Neural cell (in vitro differentiated cells): Measurements from ENCODE around the gene SH3PXD2A. TPM values are rescaled to one million over a fixed set of nuclear protein-coding genes. Genes with fewer than 3 reads are reported as not detected.

Experiments
- H2AFZ ChIP-seq: fragments of 200-600, 300-800 bp; sonication (generic), shearing (Covaris generic); 2 replicates; pipeline ENCODE4 v1.6.0; 2014; ENCODE audit warnings: low read depth, mild to moderate bottlenecking, antibody characterized with exemption, low read length, moderate library complexity
- H3F3A ChIP-seq: fragments of 200-600 bp; shearing (Covaris generic); 2 replicates; pipeline ENCODE4 v1.6.1; 2016; ENCODE audit warnings: mild to moderate bottlenecking, moderate library complexity, mixed read lengths, antibody characterized with exemption, low read length; ENCODE audit not compliant: insufficient read depth, poor library complexity, severe bottlenecking
- H3K27ac ChIP-seq: fragments of 200-600, 300-800 bp; sonication (generic), shearing (Covaris generic); 2 replicates; pipeline ENCODE4 v1.5.1; 2014; ENCODE audit warnings: mild to moderate bottlenecking, low read length, moderate library complexity
- H3K27me3 ChIP-seq: fragments of 300-800, 200-600 bp; sonication (generic), shearing (Covaris generic); 2 replicates; pipeline ENCODE4 v1.6.0; 2014; ENCODE audit warnings: mild to moderate bottlenecking, low read depth, low read length, moderate library complexity; ENCODE audit not compliant: insufficient read depth
- H3K36me3 ChIP-seq: fragments of 300-800, 200-600 bp; sonication (generic), shearing (Covaris generic); 2 replicates; pipeline ENCODE4 v1.5.1; 2014; ENCODE audit warnings: mild to moderate bottlenecking, antibody characterized with exemption, low read length, moderate library complexity; ENCODE audit not compliant: insufficient read depth
- H3K4me2 ChIP-seq: fragments of 300-800, 200-600 bp; sonication (generic), shearing (Covaris generic); 2 replicates; pipeline ENCODE4 v1.6.0; 2014; ENCODE audit warnings: mild to moderate bottlenecking, low read length
- H3K4me3 ChIP-seq: fragments of 300-800, 200-600 bp; sonication (generic), shearing (Covaris generic); 2 replicates; pipeline ENCODE4 v1.5.1; 2014; ENCODE audit warnings: mild to moderate bottlenecking, low read length, moderate library complexity
- H3K79me2 ChIP-seq: fragments of 200-600 bp; shearing (Covaris generic); replicated peaks from 2 replicates; pipeline ENCODE4 v1.6.0; 2014; ENCODE audit warnings: mild to moderate bottlenecking, low read length, moderate library complexity; ENCODE audit not compliant: insufficient read depth
- H3K9ac ChIP-seq: fragments of 300-800, 200-600 bp; sonication (generic), shearing (Covaris generic); 2 replicates; pipeline ENCODE4 v1.6.1; 2016; ENCODE audit warnings: mild to moderate bottlenecking, low read length, mixed read lengths
- H3K9me2 ChIP-seq: fragments of 200-600 bp; shearing (Covaris generic); 2 replicates; pipeline ENCODE4 v1.6.1; 2016; ENCODE audit warnings: mild to moderate bottlenecking, low read length, mixed read lengths; ENCODE audit not compliant: insufficient read depth
- H3K9me3 ChIP-seq: fragments of 200-600, 300-800 bp; sonication (generic), shearing (Covaris generic); 2 replicates; pipeline ENCODE4 v1.6.1; 2016; ENCODE audit warnings: mild to moderate bottlenecking, mixed run types, low read length, moderate library complexity, mixed read lengths
- H4K20me1 ChIP-seq: fragments of 200-600 bp; shearing (Covaris generic); 2 replicates; pipeline ENCODE4 v1.6.1; 2016; ENCODE audit warnings: mild to moderate bottlenecking, mixed run types; ENCODE audit not compliant: insufficient read depth
- CTCF ChIP-seq: fragments of 450-650 bp; IDR thresholded peaks from 2 replicates; pipeline ENCODE4 v1.5.1; 2014; ENCODE audit warnings: antibody characterized with exemption, mild to moderate bottlenecking, moderate library complexity; ENCODE audit not compliant: poor library complexity, severe bottlenecking
- EP300 ChIP-seq: fragments of 450-650 bp; conservative IDR thresholded peaks from 2 replicates; pipeline ENCODE4 v1.6.1; 2014; ENCODE audit warnings: antibody characterized with exemption, mild to moderate bottlenecking, moderate library complexity; ENCODE audit not compliant: poor library complexity, severe bottlenecking
- EZH2 ChIP-seq: fragments of 200-600, 300-800 bp; shearing (Covaris generic), sonication (generic); IDR thresholded peaks from 2 replicates; pipeline ENCODE4 v1.6.1; 2014; ENCODE audit warnings: antibody characterized with exemption, low read length, borderline replicate concordance, mild to moderate bottlenecking; ENCODE audit not compliant: insufficient read depth, poor library complexity, severe bottlenecking
- MXI1 ChIP-seq: fragments of 450-650 bp; conservative IDR thresholded peaks from 2 replicates; pipeline ENCODE4 v1.6.1; 2014; ENCODE audit warnings: antibody characterized with exemption, mild to moderate bottlenecking; ENCODE audit not compliant: poor library complexity, severe bottlenecking
- POLR2AphosphoS5 ChIP-seq: IDR thresholded peaks from 2 replicates; pipeline ENCODE4 v1.6.1; 2012
- RAD21 ChIP-seq: fragments of 450-650 bp; conservative IDR thresholded peaks from 2 replicates; pipeline ENCODE4 v1.6.1; 2014; ENCODE audit warnings: antibody characterized with exemption, mild to moderate bottlenecking, moderate library complexity
- REST ChIP-seq: IDR thresholded peaks from 2 replicates; pipeline ENCODE4 v1.6.1; 2012; ENCODE audit warnings: borderline replicate concordance
- SMC3 ChIP-seq: fragments of 450-650 bp; conservative IDR thresholded peaks from 2 replicates; pipeline ENCODE4 v1.6.1; 2014; ENCODE audit warnings: antibody characterized with exemption, mild to moderate bottlenecking, moderate library complexity; ENCODE audit not compliant: poor library complexity
- TAF1 ChIP-seq: IDR thresholded peaks from 2 replicates; pipeline ENCODE4 v1.6.1; 2012; ENCODE audit warnings: low read depth
- polyA plus RNA-seq: library from polyadenylated mRNA; depleted of rRNA; stranded (reverse); fragments of >200 nt; gene quantifications from 2 replicates; pipeline ENCODE4 v1.2.3, GENCODE V29; 2014

Gene SH3PXD2A
- polyA plus RNA-seq, 1 donor from 2014 or later: 5.2 TPM

GRCh38 chr10:103696411-103697145 lies 158.8 kb downstream of the SH3PXD2A start:
- Histone ChIP-seq H3K9me3 (no peaks in the 10 kb centered on the region), H3K4me3 (no peak overlapping the region), H4K20me1 (no peaks in the 10 kb centered on the region), H3K27ac (no peak overlapping the region), H3K9me2 (no peaks in the 10 kb centered on the region), H3K36me3 (no peaks in the 10 kb centered on the region), H2AFZ (no peak overlapping the region), H3K9ac (no peak overlapping the region), H3K79me2 (no peaks in the 10 kb centered on the region), H3F3A (no peaks in the 10 kb centered on the region), H3K4me2 (no peak overlapping the region), H3K27me3 (peaks cover 39% of the 10 kb centered on the region)
- TF ChIP-seq MXI1 (no peak), RAD21 (no peak), TAF1 (no peak), EZH2 (no peak), SMC3 (no peak), REST (no peak), POLR2AphosphoS5 (no peak), CTCF (no peak), EP300 (no peak)

- H3K4me3 ChIP-seq: no peak overlapping the region
- H3K36me3 ChIP-seq: no peaks in the 10 kb centered on the region
- H3K27ac ChIP-seq: no peak overlapping the region
- H3K9ac ChIP-seq: no peak overlapping the region
- no peak overlapping the region for H2AFZ ChIP-seq
- no peaks in the 10 kb centered on the region for H3F3A ChIP-seq
- no peaks in the 10 kb centered on the region for H3K79me2 ChIP-seq
- peaks cover 41% of the 10 kb centered on the region for H3K27me3 ChIP-seq
- H4K20me1 ChIP-seq: no peaks in the 10 kb centered on the region
- H3K9me2 ChIP-seq: no peaks in the 10 kb centered on the region
- no peaks in the 10 kb centered on the region for H3K9me3 ChIP-seq
- TF ChIP-seq EZH2: no peak
- TF ChIP-seq REST: no peak
- TF ChIP-seq SMC3: no peak
- TF ChIP-seq MXI1: no peak
- TF ChIP-seq CTCF: no peak
- no peak for TF ChIP-seq RAD21
- TF ChIP-seq POLR2AphosphoS5: no peak
- TF ChIP-seq TAF1: no peak
- TF ChIP-seq EP300: no peak
- no peak overlapping the region for H3K4me2 ChIP-seq
Observed at GRCh38 chr10:103696094-103696410, 159.3 kb downstream of the SH3PXD2A start.
